Mesenteric fat pad (tissue), 1 donor: ENCODE data around the gene DCUN1D2. TPM values are rescaled to one million over a fixed set of nuclear protein-coding genes. Genes with fewer than 3 reads are reported as not detected.

Source experiments
- DNase-seq: peaks from one replicate; pipeline ENCODE4 v3.0.0-alpha.2; 2020; ENCODE audit warnings: low spot score
- total RNA-seq: library from RNA; stranded (reverse); fragmentation: NEBNext Ultra II Directional; extraction: Animal tissue kit (Norgen Biotek cat#: 25700); gene quantifications from one replicate; pipeline ENCODE4 v1.2.1, GENCODE V29; 2021
- donor health status: DM: yes; HTN: yes; CAD: no.

The DCUN1D2 gene
- total RNA-seq, 1 donor from 2014 or later, result 21.7 TPM

GRCh38 chr13:113427562-113428468 lies 62.7 kb downstream of the DCUN1D2 start:
- no peak for DNase-seq

- DNase-seq, result no peak
These were observed 63.9 kb downstream of the DCUN1D2 start for GRCh38 chr13:113426591-113426986.

GRCh38 chr13:113425941-113426590 lies 64.4 kb downstream of the DCUN1D2 start:
- no peak for DNase-seq

- no peak for DNase-seq
These were observed 66.9 kb downstream of the DCUN1D2 start for GRCh38 chr13:113423520-113424163.

- no peak for DNase-seq
These were observed 67.5 kb downstream of the DCUN1D2 start for GRCh38 chr13:113422807-113423519.

- no peak for DNase-seq
These were observed 68.7 kb downstream of the DCUN1D2 start for GRCh38 chr13:113421673-113422270.

GRCh38 chr13:113420833-113421600 lies 69.5 kb downstream of the DCUN1D2 start:
- no peak for DNase-seq

GRCh38 chr13:113420232-113420631 lies 70.3 kb downstream of the DCUN1D2 start:
- DNase-seq, result no peak

- no peak for DNase-seq
These were observed 70.8 kb downstream of the DCUN1D2 start for GRCh38 chr13:113419531-113420193.

- no peak for DNase-seq
These were observed 71.8 kb downstream of the DCUN1D2 start for GRCh38 chr13:113418722-113419049.

GRCh38 chr13:113417836-113418721 lies 72.4 kb downstream of the DCUN1D2 start:
- DNase-seq, result no peak

- DNase-seq, result no peak
These were observed 73.3 kb downstream of the DCUN1D2 start for GRCh38 chr13:113417008-113417751.

- DNase-seq, result no peak
These were observed 74.7 kb downstream of the DCUN1D2 start for GRCh38 chr13:113415825-113416224.

- DNase-seq, result no peak
These were observed 75.5 kb downstream of the DCUN1D2 start for GRCh38 chr13:113415032-113415431.

GRCh38 chr13:113414335-113414734 lies 76.2 kb downstream of the DCUN1D2 start:
- DNase-seq, result no peak

GRCh38 chr13:113413898-113414282 lies 76.6 kb downstream of the DCUN1D2 start:
- no peak for DNase-seq

GRCh38 chr13:113413178-113413897 lies 77.2 kb downstream of the DCUN1D2 start:
- DNase-seq, result no peak
